Nephron (organoid): ENCODE data around the gene COA4.

ENCODE experiments used
- H3K27ac Mint-ChIP-seq, 3 experiments: 2 replicates each; pipeline ENCODE4 v1.8.0; 2020; ENCODE audit warnings: mixed read lengths in 3 of 3, mild to moderate bottlenecking in 2 of 3, moderate library complexity in 1 of 3
- H3K27me3 Mint-ChIP-seq: 2 replicates; pipeline ENCODE4 v1.8.0; 2021; ENCODE audit warnings: low read depth, mild to moderate bottlenecking, moderate library complexity, mixed read lengths
- H3K36me3 Mint-ChIP-seq: 2 replicates; pipeline ENCODE4 v1.8.0; 2020; ENCODE audit warnings: low read depth, mixed read lengths
- H3K4me1 Mint-ChIP-seq: 2 replicates; pipeline ENCODE4 v1.8.0; 2020; ENCODE audit warnings: mixed read lengths
- H3K4me3 Mint-ChIP-seq, 3 experiments: 2 replicates each; pipeline ENCODE4 v1.8.0; 2020; ENCODE audit warnings: mild to moderate bottlenecking in 3 of 3, mixed read lengths in 3 of 3, moderate library complexity in 2 of 3
- H3K9me3 Mint-ChIP-seq: 2 replicates; pipeline ENCODE4 v1.8.0; 2020; ENCODE audit warnings: mixed read lengths
- TF ChIP-seq, protein P1 (sequence below), 3 experiments: fragments of 200-600 bp; sonication (generic); IDR thresholded peaks; one replicate each; pipeline ENCODE4 v1.5.0; 2021; ENCODE audit warnings: antibody characterized with exemption in 3 of 3; ENCODE audit not compliant: unreplicated experiment in 3 of 3

COA4 gene

GRCh38 chr11:73875380-73875779 lies 1.3 kb downstream of the COA4 start:
- peak overlapping the region; percentile 96 to 99 (median 97) for H3K4me3 Mint-ChIP-seq
- H3K27ac Mint-ChIP-seq = peak overlapping the region; percentile 94 to 100 (median 99)
- H3K27me3 Mint-ChIP-seq = no peaks in the 10 kb centered on the region
- no peaks in the 10 kb centered on the region for H3K9me3 Mint-ChIP-seq
- TF ChIP-seq, protein P1, sequence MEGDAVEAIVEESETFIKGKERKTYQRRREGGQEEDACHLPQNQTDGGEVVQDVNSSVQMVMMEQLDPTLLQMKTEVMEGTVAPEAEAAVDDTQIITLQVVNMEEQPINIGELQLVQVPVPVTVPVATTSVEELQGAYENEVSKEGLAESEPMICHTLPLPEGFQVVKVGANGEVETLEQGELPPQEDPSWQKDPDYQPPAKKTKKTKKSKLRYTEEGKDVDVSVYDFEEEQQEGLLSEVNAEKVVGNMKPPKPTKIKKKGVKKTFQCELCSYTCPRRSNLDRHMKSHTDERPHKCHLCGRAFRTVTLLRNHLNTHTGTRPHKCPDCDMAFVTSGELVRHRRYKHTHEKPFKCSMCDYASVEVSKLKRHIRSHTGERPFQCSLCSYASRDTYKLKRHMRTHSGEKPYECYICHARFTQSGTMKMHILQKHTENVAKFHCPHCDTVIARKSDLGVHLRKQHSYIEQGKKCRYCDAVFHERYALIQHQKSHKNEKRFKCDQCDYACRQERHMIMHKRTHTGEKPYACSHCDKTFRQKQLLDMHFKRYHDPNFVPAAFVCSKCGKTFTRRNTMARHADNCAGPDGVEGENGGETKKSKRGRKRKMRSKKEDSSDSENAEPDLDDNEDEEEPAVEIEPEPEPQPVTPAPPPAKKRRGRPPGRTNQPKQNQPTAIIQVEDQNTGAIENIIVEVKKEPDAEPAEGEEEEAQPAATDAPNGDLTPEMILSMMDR (IDR thresholded peaks at IDR 0.05; ENCODE audit: unreplicated experiment in 3 of 3) = no peak
- H3K36me3 Mint-ChIP-seq = peaks cover 25% of the 10 kb centered on the region
- H3K4me1 Mint-ChIP-seq = peaks cover 32% of the 10 kb centered on the region

- H3K27me3 Mint-ChIP-seq = no peaks in the 10 kb centered on the region
- H3K36me3 Mint-ChIP-seq = peaks cover 30% of the 10 kb centered on the region
- H3K9me3 Mint-ChIP-seq = no peaks in the 10 kb centered on the region
- TF ChIP-seq, protein P1 (IDR thresholded peaks at IDR 0.05; ENCODE audit: unreplicated experiment in 3 of 3) = no peak
- peak overlapping the region; percentile 35 to 97 (median 77) for H3K4me3 Mint-ChIP-seq
- H3K27ac Mint-ChIP-seq = peak overlapping the region; percentile 65 to 90 (median 86)
- peaks cover 39% of the 10 kb centered on the region for H3K4me1 Mint-ChIP-seq
These were observed 3.8 kb downstream of the COA4 start for GRCh38 chr11:73872749-73873357.

- peaks cover 32% of the 10 kb centered on the region for H3K4me1 Mint-ChIP-seq
- no peaks in the 10 kb centered on the region for H3K27me3 Mint-ChIP-seq
- TF ChIP-seq, protein P1 (IDR thresholded peaks at IDR 0.05; ENCODE audit: unreplicated experiment in 3 of 3) = no peak
- peaks cover 35% of the 10 kb centered on the region for H3K36me3 Mint-ChIP-seq
- peak overlapping the region; percentile 4 to 80 (median 40) for H3K27ac Mint-ChIP-seq
- no peak overlapping the region for H3K4me3 Mint-ChIP-seq
- H3K9me3 Mint-ChIP-seq = no peaks in the 10 kb centered on the region
These were observed 6.4 kb downstream of the COA4 start for GRCh38 chr11:73870261-73870660.

- no peaks in the 10 kb centered on the region for H3K9me3 Mint-ChIP-seq
- H3K4me3 Mint-ChIP-seq = no peak overlapping the region
- peak overlapping the region; percentile 83 to 88 (median 85) for H3K27ac Mint-ChIP-seq
- no peaks in the 10 kb centered on the region for H3K27me3 Mint-ChIP-seq
- peaks cover 23% of the 10 kb centered on the region for H3K4me1 Mint-ChIP-seq
- TF ChIP-seq, protein P1 (IDR thresholded peaks at IDR 0.05; ENCODE audit: unreplicated experiment in 3 of 3) = no peak
- peaks cover 40% of the 10 kb centered on the region for H3K36me3 Mint-ChIP-seq
These were observed 7.2 kb downstream of the COA4 start for GRCh38 chr11:73869332-73869949.

DNA sequence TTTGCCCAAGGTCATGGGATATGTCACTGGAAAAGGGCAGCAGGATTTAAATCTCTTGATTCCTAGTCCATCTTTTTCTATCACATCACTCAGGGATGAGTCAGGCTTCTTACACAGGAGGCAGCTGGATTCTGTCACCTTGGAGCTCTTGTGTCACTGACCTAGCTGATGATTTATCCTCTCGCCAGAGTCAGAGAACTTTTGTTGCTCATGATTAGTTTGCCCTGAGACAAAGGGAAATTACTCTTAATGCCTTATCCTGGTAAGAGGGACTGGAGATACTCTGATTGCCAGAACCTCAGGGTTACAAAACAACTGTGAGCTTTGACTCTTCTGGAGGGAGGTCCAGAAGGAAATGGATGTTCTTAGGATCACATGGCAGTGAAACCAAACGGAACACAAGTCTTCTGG lies 10.1 kb downstream of the COA4 start:
- Mint-ChIP-seq H3K9me3 (no peaks in the 10 kb centered on the region), H3K27me3 (no peaks in the 10 kb centered on the region), H3K4me3 (no peak overlapping the region), H3K36me3 (peaks cover 38% of the 10 kb centered on the region), H3K27ac (peak overlapping the region; percentile 51 to 79 (median 72)), H3K4me1 (peaks cover 21% of the 10 kb centered on the region)
- TF ChIP-seq, protein P1 (IDR thresholded peaks at IDR 0.05; ENCODE audit: unreplicated experiment in 3 of 3) = no peak
